ENCODE data around the gene NPL. TPM values are rescaled to one million over a fixed set of nuclear protein-coding genes. Genes with fewer than 3 reads are reported as not detected.

NPL gene
- total and polyA plus RNA-seq, 2 donors (not counting 1 experiment from before 2014, with no cell fraction given): 1.4 to 2.6 TPM

DNA sequence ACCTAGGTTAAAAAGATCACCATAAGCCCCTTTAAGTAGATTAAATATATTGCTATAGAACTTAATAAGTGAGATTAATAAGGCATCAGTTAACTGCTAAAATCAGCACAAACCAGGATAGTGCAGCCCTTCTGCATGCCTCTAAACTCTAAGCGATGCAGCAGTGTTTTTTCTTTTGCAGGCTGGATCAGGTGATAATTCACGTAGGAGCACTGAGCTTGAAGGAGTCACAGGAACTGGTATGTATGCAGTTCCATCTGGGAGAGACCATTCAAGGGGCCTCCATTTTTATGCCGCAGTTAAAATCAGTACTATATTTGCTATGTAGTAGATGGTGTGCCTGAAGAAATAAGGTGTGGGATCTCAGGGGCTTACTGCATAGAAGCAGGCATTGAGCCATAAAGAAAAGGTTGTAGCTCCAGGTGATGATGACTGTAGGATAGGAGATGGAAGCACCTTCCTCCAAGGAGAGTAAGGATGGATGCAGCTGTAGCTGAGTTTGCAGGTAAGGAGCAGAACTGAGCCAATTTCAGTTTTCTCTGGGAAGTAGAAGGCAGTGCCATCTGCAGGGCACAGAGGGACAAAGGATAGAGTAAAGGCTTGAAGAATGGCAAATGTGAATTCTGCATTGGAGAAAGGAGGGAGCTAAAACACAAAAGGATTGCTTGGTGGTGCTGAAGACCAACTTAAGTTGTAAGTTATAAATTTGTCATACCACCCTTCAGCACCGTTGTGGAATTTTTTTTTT is 22.6 kb downstream of the NPL start:
- Histone ChIP-seq H3K79me2 (ENCODE audit: control insufficient read depth, insufficient read depth, low read length) (no peaks in the 10 kb centered on the region), H3K36me3 (ENCODE audit: control insufficient read depth, insufficient read depth, low read length) (no peaks in the 10 kb centered on the region), H3K4me2 (ENCODE audit: extremely low read depth, insufficient read depth, low read length) (no peak overlapping the region), H3K27me3 (ENCODE audit: control insufficient read depth, insufficient read depth, low read length) (no peaks in the 10 kb centered on the region), H4K20me1 (ENCODE audit: control insufficient read depth, extremely low read depth, insufficient read depth, low read length) (no peaks in the 10 kb centered on the region), H2AFZ (ENCODE audit: low read length) (no peak overlapping the region), H3K9ac (ENCODE audit: insufficient read depth, low read length) (no peak overlapping the region), H3K4me3 (replicated peaks in 1 of 4; ENCODE audit: control extremely low read depth in 1 of 4, insufficient read depth in 1 of 4, low read depth in 3 of 4, low read length in 4 of 4) (no peak overlapping the region), H3K4me1 (ENCODE audit: control insufficient read depth, extremely low read depth, insufficient read depth, low read length) (no peaks in the 10 kb centered on the region), H3K9me3 (ENCODE audit: control insufficient read depth, insufficient read depth, low read depth, low read length) (no peaks in the 10 kb centered on the region), H3K27ac (ENCODE audit: insufficient read depth, low read length) (no peak overlapping the region)
- TF ChIP-seq, protein P1, sequence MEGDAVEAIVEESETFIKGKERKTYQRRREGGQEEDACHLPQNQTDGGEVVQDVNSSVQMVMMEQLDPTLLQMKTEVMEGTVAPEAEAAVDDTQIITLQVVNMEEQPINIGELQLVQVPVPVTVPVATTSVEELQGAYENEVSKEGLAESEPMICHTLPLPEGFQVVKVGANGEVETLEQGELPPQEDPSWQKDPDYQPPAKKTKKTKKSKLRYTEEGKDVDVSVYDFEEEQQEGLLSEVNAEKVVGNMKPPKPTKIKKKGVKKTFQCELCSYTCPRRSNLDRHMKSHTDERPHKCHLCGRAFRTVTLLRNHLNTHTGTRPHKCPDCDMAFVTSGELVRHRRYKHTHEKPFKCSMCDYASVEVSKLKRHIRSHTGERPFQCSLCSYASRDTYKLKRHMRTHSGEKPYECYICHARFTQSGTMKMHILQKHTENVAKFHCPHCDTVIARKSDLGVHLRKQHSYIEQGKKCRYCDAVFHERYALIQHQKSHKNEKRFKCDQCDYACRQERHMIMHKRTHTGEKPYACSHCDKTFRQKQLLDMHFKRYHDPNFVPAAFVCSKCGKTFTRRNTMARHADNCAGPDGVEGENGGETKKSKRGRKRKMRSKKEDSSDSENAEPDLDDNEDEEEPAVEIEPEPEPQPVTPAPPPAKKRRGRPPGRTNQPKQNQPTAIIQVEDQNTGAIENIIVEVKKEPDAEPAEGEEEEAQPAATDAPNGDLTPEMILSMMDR (conservative IDR thresholded peaks at IDR 0.05 in 1 of 2, IDR thresholded peaks at IDR 0.05 in 1 of 2; ENCODE audit: low read depth in 1 of 2, low read length in 2 of 2): no peak
- no peak for TF ChIP-seq EZH2 (IDR thresholded peaks at IDR 0.05; ENCODE audit: low read length, missing control alignments)
- DNase-seq (ENCODE audit: low read depth in 2 of 2): no peak

DNA sequence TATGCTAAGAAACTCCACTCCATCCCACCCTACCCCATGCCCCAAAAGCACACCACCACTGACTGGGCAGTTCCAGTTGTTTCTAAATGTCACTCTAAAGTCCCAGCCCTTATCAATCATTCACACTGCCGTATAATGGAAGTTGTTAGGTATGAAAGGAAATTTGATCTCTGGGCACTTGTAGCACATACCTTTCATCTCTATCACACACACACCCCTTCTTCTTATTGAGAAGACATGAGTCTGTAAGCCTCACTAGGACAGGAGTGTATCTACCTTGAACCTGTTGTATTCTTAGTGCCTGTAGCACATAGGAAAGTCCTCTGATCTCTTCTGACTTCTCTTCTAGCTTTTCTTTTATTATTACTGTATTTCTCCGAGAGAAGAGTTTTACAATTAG is 27.3 kb downstream of the NPL start:
- Histone ChIP-seq H3K9ac (ENCODE audit: insufficient read depth, low read length) (no peak overlapping the region), H3K27me3 (ENCODE audit: control insufficient read depth, insufficient read depth, low read length) (no peaks in the 10 kb centered on the region), H3K4me1 (ENCODE audit: control insufficient read depth, extremely low read depth, insufficient read depth, low read length) (no peaks in the 10 kb centered on the region), H3K27ac (ENCODE audit: insufficient read depth, low read length) (no peak overlapping the region), H3K4me2 (ENCODE audit: extremely low read depth, insufficient read depth, low read length) (no peak overlapping the region), H3K79me2 (ENCODE audit: control insufficient read depth, insufficient read depth, low read length) (no peaks in the 10 kb centered on the region), H2AFZ (ENCODE audit: low read length) (no peak overlapping the region), H3K36me3 (ENCODE audit: control insufficient read depth, insufficient read depth, low read length) (no peaks in the 10 kb centered on the region), H4K20me1 (ENCODE audit: control insufficient read depth, extremely low read depth, insufficient read depth, low read length) (no peaks in the 10 kb centered on the region), H3K9me3 (ENCODE audit: control insufficient read depth, insufficient read depth, low read depth, low read length) (no peaks in the 10 kb centered on the region), H3K4me3 (replicated peaks in 1 of 4; ENCODE audit: control extremely low read depth in 1 of 4, insufficient read depth in 1 of 4, low read depth in 3 of 4, low read length in 4 of 4) (no peak overlapping the region)
- TF ChIP-seq EZH2 (IDR thresholded peaks at IDR 0.05; ENCODE audit: low read length, missing control alignments): no peak
- TF ChIP-seq, protein P1 (conservative IDR thresholded peaks at IDR 0.05 in 1 of 2, IDR thresholded peaks at IDR 0.05 in 1 of 2; ENCODE audit: low read depth in 1 of 2, low read length in 2 of 2): no peak
- no peak for DNase-seq (ENCODE audit: low read depth in 2 of 2)

DNA sequence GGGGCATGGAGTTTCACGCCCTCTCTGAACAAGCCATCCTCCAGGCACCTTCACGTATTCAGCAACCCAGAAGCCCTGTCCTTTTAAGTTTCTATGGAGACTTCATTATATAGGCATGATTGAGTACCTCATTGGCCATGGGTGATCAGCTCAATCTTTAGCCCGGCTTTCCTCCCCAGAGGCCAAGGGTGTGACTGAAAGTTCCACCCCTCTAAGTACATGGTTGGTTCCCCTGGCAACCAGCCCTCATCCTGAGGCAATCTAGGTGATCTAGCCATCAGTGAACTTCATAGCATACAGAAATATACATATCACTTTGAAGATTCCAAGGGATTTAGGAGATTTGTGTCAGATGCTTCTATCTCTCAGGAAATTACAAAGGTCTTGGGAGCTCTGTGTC is 28.2 kb downstream of the NPL start:
- Histone ChIP-seq H3K4me3 (replicated peaks in 1 of 4; ENCODE audit: control extremely low read depth in 1 of 4, insufficient read depth in 1 of 4, low read depth in 3 of 4, low read length in 4 of 4) (no peak overlapping the region), H3K27me3 (ENCODE audit: control insufficient read depth, insufficient read depth, low read length) (no peaks in the 10 kb centered on the region), H4K20me1 (ENCODE audit: control insufficient read depth, extremely low read depth, insufficient read depth, low read length) (no peaks in the 10 kb centered on the region), H3K4me1 (ENCODE audit: control insufficient read depth, extremely low read depth, insufficient read depth, low read length) (no peaks in the 10 kb centered on the region), H3K27ac (ENCODE audit: insufficient read depth, low read length) (no peak overlapping the region), H3K9me3 (ENCODE audit: control insufficient read depth, insufficient read depth, low read depth, low read length) (no peaks in the 10 kb centered on the region), H2AFZ (ENCODE audit: low read length) (no peak overlapping the region), H3K4me2 (ENCODE audit: extremely low read depth, insufficient read depth, low read length) (no peak overlapping the region), H3K9ac (ENCODE audit: insufficient read depth, low read length) (no peak overlapping the region), H3K79me2 (ENCODE audit: control insufficient read depth, insufficient read depth, low read length) (no peaks in the 10 kb centered on the region), H3K36me3 (ENCODE audit: control insufficient read depth, insufficient read depth, low read length) (no peaks in the 10 kb centered on the region)
- no peak for DNase-seq (ENCODE audit: low read depth in 2 of 2)
- TF ChIP-seq, protein P1 (conservative IDR thresholded peaks at IDR 0.05 in 1 of 2, IDR thresholded peaks at IDR 0.05 in 1 of 2; ENCODE audit: low read depth in 1 of 2, low read length in 2 of 2): no peak
- TF ChIP-seq EZH2 (IDR thresholded peaks at IDR 0.05; ENCODE audit: low read length, missing control alignments): no peak
